ENCODE measurements around the gene NUB1.

NUB1 gene

DNA sequence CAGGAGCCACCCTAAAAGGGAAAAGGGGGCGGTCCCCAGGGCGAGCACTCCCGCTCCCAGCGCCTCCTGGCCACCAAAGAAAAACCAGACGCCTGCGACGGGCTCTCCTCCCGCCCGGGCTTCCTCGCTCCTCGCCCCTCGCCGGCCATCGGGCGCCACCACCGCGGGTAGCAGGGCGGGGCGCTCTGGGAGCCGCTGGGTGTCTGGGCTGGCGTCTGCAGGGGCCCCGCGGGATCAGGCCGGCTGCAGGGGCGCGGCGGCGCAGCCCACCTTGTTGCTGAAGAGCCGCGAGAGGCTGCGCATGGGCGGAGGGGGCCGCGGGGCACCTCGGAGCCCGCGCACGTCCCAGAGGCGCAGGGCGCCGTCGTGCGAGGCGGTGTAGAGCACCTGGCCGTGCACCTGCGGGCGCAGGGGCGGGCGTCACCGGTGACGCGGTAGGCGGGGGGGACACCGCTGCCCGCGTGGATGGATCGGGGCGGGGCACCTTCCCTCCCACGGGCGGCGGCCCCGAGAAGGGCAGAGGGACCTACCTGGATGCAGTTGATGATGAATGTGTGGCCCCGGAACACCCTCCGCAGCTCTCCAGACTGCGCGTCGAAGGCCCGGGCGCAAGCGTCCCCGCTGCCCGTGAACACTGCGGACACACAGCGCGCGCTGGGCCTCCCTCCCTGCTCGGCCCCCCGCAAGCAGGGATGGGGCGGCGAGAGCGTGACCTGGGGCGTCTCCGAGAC is 39.9 kb downstream of the NUB1 start:
- Histone ChIP-seq H3K4me3 (ENCODE audit: low read length) (peak overlapping the region; percentile 33), H3K27ac (ENCODE audit: low read depth, low read length) (no peak overlapping the region), H4K20me1 (ENCODE audit: control insufficient read depth, insufficient read depth, low read depth, low read length) (0 out of 2 replicates have a peak, but pooled peaks cover 4% of the 10 kb centered on the region), H3F3A (ENCODE audit: control insufficient read depth, insufficient read depth) (no peaks in the 10 kb centered on the region), H3K4me2 (ENCODE audit: low read length) (peak overlapping the region; percentile 37), H3K79me2 (ENCODE audit: control insufficient read depth, low read length) (no peaks in the 10 kb centered on the region), H3K9me3 (ENCODE audit: control insufficient read depth, insufficient read depth, low read length) (no peaks in the 10 kb centered on the region), H3K27me3 (ENCODE audit: control insufficient read depth, low read length) (peaks cover 40% of the 10 kb centered on the region), H3K36me3 (ENCODE audit: control insufficient read depth, low read length) (peaks cover 6% of the 10 kb centered on the region), H3K4me1 (ENCODE audit: control insufficient read depth, low read length) (peaks cover 16% of the 10 kb centered on the region), H3K9me2 (replicated peaks; ENCODE audit: control insufficient read depth, low read length) (no peaks in the 10 kb centered on the region)
- TF ChIP-seq, protein P1, sequence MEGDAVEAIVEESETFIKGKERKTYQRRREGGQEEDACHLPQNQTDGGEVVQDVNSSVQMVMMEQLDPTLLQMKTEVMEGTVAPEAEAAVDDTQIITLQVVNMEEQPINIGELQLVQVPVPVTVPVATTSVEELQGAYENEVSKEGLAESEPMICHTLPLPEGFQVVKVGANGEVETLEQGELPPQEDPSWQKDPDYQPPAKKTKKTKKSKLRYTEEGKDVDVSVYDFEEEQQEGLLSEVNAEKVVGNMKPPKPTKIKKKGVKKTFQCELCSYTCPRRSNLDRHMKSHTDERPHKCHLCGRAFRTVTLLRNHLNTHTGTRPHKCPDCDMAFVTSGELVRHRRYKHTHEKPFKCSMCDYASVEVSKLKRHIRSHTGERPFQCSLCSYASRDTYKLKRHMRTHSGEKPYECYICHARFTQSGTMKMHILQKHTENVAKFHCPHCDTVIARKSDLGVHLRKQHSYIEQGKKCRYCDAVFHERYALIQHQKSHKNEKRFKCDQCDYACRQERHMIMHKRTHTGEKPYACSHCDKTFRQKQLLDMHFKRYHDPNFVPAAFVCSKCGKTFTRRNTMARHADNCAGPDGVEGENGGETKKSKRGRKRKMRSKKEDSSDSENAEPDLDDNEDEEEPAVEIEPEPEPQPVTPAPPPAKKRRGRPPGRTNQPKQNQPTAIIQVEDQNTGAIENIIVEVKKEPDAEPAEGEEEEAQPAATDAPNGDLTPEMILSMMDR (IDR thresholded peaks at IDR 0.05; ENCODE audit: low read depth, low read length, poor library complexity, severe bottlenecking): no peak
- TF ChIP-seq EZH2phosphoT487 (IDR thresholded peaks at IDR 0.05; ENCODE audit: borderline replicate concordance, low read length): no peak

DNA sequence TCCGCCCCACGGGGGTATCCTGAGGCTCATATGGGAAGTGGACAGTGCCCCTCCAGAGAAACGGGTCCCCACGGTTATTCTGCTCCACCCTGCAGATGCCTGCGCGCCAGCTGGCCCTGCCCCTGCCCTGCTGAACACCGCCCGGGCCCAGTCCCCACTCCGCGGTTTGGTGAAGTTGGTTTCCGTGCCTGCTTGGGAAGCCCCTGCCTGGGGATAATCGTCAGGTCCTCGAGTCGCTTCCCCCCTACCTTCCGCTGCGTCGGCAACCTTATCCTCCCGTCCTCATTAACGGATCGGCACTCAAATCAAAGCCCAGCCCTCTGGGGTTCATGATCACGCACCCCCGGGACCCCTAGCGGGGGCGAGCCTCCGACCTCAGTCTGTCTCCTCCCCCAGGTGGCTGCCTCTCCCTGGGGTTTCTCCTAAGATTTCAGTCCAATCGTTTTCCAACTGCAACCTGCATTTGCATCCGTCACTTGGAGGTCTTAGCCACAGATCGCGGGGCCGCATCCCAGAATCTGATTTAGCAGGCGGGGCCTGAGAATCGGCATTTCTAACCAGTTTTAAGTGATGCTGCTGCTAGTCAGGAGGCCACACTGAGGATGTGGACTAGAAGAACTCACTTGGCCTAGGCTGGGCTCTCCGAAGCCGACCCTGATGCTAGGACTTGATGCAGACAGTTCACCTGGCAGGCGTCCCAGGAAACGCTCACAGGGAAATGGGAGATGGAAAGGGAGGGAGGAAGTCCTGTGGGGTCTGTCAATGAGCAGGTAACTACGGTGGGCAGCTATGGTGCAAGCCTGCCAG is 40.7 kb downstream of the NUB1 start:
- Histone ChIP-seq H3K9me2 (replicated peaks; ENCODE audit: control insufficient read depth, low read length) (no peaks in the 10 kb centered on the region), H4K20me1 (ENCODE audit: control insufficient read depth, insufficient read depth, low read depth, low read length) (0 out of 2 replicates have a peak, but pooled peaks cover 4% of the 10 kb centered on the region), H3K4me2 (ENCODE audit: low read length) (peak overlapping the region; percentile 37; the same call in 1 of the 2 replicates), H3K36me3 (ENCODE audit: control insufficient read depth, low read length) (no peaks in the 10 kb centered on the region), H3K9me3 (ENCODE audit: control insufficient read depth, insufficient read depth, low read length) (no peaks in the 10 kb centered on the region), H3K4me1 (ENCODE audit: control insufficient read depth, low read length) (peaks cover 16% of the 10 kb centered on the region), H3K27me3 (ENCODE audit: control insufficient read depth, low read length) (peaks cover 40% of the 10 kb centered on the region), H3K79me2 (ENCODE audit: control insufficient read depth, low read length) (no peaks in the 10 kb centered on the region), H3K4me3 (ENCODE audit: low read length) (no peak overlapping the region; the same call in 1 of the 2 replicates), H3K27ac (ENCODE audit: low read depth, low read length) (no peak overlapping the region), H3F3A (ENCODE audit: control insufficient read depth, insufficient read depth) (no peaks in the 10 kb centered on the region)
- peak; percentile 85 for TF ChIP-seq EZH2phosphoT487 (IDR thresholded peaks at IDR 0.05; ENCODE audit: borderline replicate concordance, low read length)
- TF ChIP-seq, protein P1 (IDR thresholded peaks at IDR 0.05; ENCODE audit: low read depth, low read length, poor library complexity, severe bottlenecking): no peak

DNA sequence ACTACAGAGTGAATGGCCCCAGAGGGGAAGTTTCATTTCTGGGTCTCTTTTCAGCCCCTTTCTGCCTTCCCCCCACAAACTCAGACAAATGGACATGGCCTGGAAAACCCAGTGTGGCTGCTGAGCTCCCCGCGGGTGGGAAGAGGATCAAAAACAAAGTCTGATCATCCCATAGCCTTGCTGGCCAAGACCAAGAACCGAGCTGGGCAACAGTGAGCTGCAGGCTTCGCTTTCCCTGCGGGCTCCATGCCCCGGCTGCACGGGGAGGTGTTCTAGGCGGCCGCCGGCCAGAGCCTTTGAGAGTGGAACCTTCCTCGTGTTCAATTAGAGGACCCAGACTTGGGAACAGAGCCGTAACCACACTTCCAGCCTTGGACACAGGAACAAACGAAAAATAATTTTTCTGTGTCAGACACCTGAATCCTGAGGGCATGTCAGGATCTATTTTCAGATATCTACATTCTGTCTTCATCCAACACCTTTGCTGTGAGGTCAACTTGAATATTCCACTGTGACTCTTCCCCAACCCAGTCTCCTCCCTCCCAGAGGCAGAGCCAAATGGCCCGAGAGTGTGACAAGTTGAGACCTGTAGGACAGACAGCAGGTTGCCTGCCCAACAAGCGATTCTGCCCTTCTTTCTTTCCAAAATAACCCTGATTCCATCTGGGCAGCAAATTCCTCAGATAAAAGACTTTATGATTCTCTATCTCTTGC is 42.2 kb downstream of the NUB1 start:
- Histone ChIP-seq H3K9me3 (ENCODE audit: control insufficient read depth, insufficient read depth, low read length) (no peaks in the 10 kb centered on the region), H3K9me2 (replicated peaks; ENCODE audit: control insufficient read depth, low read length) (no peaks in the 10 kb centered on the region), H3F3A (ENCODE audit: control insufficient read depth, insufficient read depth) (no peaks in the 10 kb centered on the region), H3K4me2 (ENCODE audit: low read length) (no peak overlapping the region), H3K36me3 (ENCODE audit: control insufficient read depth, low read length) (no peaks in the 10 kb centered on the region), H3K4me1 (ENCODE audit: control insufficient read depth, low read length) (peaks cover 16% of the 10 kb centered on the region), H3K27me3 (ENCODE audit: control insufficient read depth, low read length) (peaks cover 40% of the 10 kb centered on the region), H3K27ac (ENCODE audit: low read depth, low read length) (no peak overlapping the region), H3K79me2 (ENCODE audit: control insufficient read depth, low read length) (no peaks in the 10 kb centered on the region), H3K4me3 (ENCODE audit: low read length) (no peak overlapping the region), H4K20me1 (ENCODE audit: control insufficient read depth, insufficient read depth, low read depth, low read length) (0 out of 2 replicates have a peak, but pooled peaks cover 4% of the 10 kb centered on the region)
- TF ChIP-seq EZH2phosphoT487 (IDR thresholded peaks at IDR 0.05; ENCODE audit: borderline replicate concordance, low read length): no peak
- TF ChIP-seq, protein P1 (IDR thresholded peaks at IDR 0.05; ENCODE audit: low read depth, low read length, poor library complexity, severe bottlenecking): no peak
